DMS153 treated with DMSO at 0.1 percent for 48 hours (cell line): ENCODE results near the gene CSTPP1.
"Not testable (repeated sequence)": the region's sequence is repeated elsewhere in the genome, so short reads cannot be mapped to it uniquely, and the experiment has no call there.

Experiments used
- DNase-seq: peaks from one replicate; lab custom pipeline; 2025; ENCODE audit not compliant: unreplicated experiment; lab: John Stamatoyannopoulos, UW

The CSTPP1 gene

GRCh38 chr11:47033439-47033838 is 96.9 kb downstream of the CSTPP1 start:
- no peak for DNase-seq

- no peak for DNase-seq
Observed at GRCh38 chr11:47034091-47034490, 97.5 kb downstream of the CSTPP1 start.

- DNase-seq = no peak
Observed at GRCh38 chr11:47035108-47035507, 98.5 kb downstream of the CSTPP1 start.

GRCh38 chr11:47044119-47044518 is 107.6 kb downstream of the CSTPP1 start:
- DNase-seq = no peak

- no peak for DNase-seq
Observed at GRCh38 chr11:47047972-47048371, 111.4 kb downstream of the CSTPP1 start.

GRCh38 chr11:47050284-47050683 is 113.7 kb downstream of the CSTPP1 start:
- no peak for DNase-seq

GRCh38 chr11:47051217-47051616 is 114.7 kb downstream of the CSTPP1 start:
- DNase-seq = no peak

- DNase-seq = no peak
Observed at GRCh38 chr11:47052165-47052564, 115.6 kb downstream of the CSTPP1 start.

GRCh38 chr11:47052576-47052975 is 116.0 kb downstream of the CSTPP1 start:
- DNase-seq = no peak

- DNase-seq = no peak
Observed at GRCh38 chr11:47055534-47055933, 119.0 kb downstream of the CSTPP1 start.

- DNase-seq = no peak
Observed at GRCh38 chr11:47056261-47056915, 119.8 kb downstream of the CSTPP1 start.

GRCh38 chr11:47057365-47057764 is 120.8 kb downstream of the CSTPP1 start:
- no peak for DNase-seq

GRCh38 chr11:47060807-47061206 is 124.2 kb downstream of the CSTPP1 start:
- no peak for DNase-seq

GRCh38 chr11:47061429-47062178 is 125.0 kb downstream of the CSTPP1 start:
- DNase-seq = no peak

- DNase-seq = no peak
Observed at GRCh38 chr11:47062736-47063135, 126.2 kb downstream of the CSTPP1 start.

GRCh38 chr11:47067401-47067800 is 130.8 kb downstream of the CSTPP1 start:
- no peak for DNase-seq

GRCh38 chr11:47070769-47071168 is 134.2 kb downstream of the CSTPP1 start:
- DNase-seq = no peak

- no peak for DNase-seq
Observed at GRCh38 chr11:47071341-47071740, 134.8 kb downstream of the CSTPP1 start.

GRCh38 chr11:47071791-47072261 is 135.3 kb downstream of the CSTPP1 start:
- DNase-seq = no peak

- DNase-seq = no peak
Observed at GRCh38 chr11:47078751-47079521, 142.4 kb downstream of the CSTPP1 start.

- not testable (repeated sequence) for DNase-seq
Observed at GRCh38 chr11:47080775-47081174, 144.2 kb downstream of the CSTPP1 start.

GRCh38 chr11:47083913-47084312 is 147.4 kb downstream of the CSTPP1 start:
- no peak for DNase-seq
